Progenitor cell of endocrine pancreas (in vitro differentiated cells): ENCODE results near the gene RBFA. TPM values are rescaled to one million over a fixed set of nuclear protein-coding genes. Genes with fewer than 3 reads are reported as not detected.
"Not testable (repeated sequence)": the region's sequence is repeated elsewhere in the genome, so short reads cannot be mapped to it uniquely, and the experiment has no call there.

Experiments
- DNase-seq: peaks from one replicate; pipeline ENCODE4 v3.0.0; 2021; ENCODE audit warnings: low spot score; ENCODE audit not compliant: unreplicated experiment
- H3K27ac Mint-ChIP-seq: 2 replicates; pipeline ENCODE4 v1.8.0; 2021; ENCODE audit warnings: mild to moderate bottlenecking, moderate library complexity, mixed read lengths
- H3K27me3 Mint-ChIP-seq: 2 replicates; pipeline ENCODE4 v1.8.0; 2021; ENCODE audit warnings: mixed read lengths
- H3K36me3 Mint-ChIP-seq: 2 replicates; pipeline ENCODE4 v1.8.0; 2022; ENCODE audit warnings: mixed read lengths; ENCODE audit not compliant: insufficient read depth
- H3K4me1 Mint-ChIP-seq: 2 replicates; pipeline ENCODE4 v1.8.0; 2021; ENCODE audit warnings: low read depth, mixed read lengths
- H3K4me3 Mint-ChIP-seq: 2 replicates; pipeline ENCODE4 v1.8.0; 2021; ENCODE audit warnings: low read depth, mild to moderate bottlenecking, moderate library complexity, mixed read lengths
- H3K9me3 Mint-ChIP-seq: 2 replicates; pipeline ENCODE4 v1.8.0; 2021; ENCODE audit warnings: low read depth, mixed read lengths
- total RNA-seq: library from RNA; stranded (reverse); gene quantifications from 2 replicates; pipeline ENCODE4 v1.2.1, GENCODE V29; 2021
- TF ChIP-seq, protein P1 (sequence below): fragments of 200-600 bp; sonication (generic); IDR thresholded peaks from one replicate; pipeline ENCODE4 v1.5.0; 2021; ENCODE audit warnings: antibody characterized with exemption, mild to moderate bottlenecking; ENCODE audit not compliant: unreplicated experiment

RBFA gene
- total RNA-seq, 1 donor from 2014 or later: 34.2 TPM

DNA sequence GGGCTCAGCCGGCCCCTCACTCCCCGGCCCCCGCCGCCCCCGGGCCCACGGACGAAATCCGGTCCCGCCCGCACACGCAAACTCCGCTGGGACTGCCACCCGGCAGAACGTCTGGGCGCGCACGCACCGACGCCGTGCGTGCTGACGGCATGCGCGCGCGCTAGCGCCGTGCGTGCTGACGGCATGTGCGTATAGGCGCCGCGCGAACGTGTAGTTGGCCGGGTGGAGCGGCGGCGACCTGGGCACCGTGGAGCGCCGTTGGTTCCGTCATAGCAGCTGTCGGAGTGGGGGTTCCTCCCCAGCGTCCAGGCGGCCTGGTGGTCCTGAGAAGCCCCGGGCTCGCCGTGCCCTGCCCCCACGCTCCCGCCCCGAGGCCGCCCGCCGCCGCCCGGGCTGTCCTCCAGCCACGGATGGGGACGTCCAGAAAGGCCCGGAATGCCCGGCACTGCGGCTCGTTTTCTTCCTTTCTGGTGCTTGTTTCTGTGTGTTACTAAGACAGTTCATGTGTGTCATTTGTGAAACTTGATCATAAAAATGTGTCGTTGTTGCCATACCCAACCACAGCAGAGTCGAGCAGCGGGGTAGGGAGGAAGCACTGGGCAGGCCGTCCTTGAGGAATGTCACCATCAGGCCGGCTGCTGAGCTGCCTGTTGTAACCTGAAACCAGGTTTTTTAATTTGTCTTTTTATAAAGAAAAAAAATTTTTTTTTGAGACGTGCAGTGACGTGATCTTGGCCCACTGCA lies 45.6 kb upstream of the RBFA start, which contains the start of gene TXNL4A:
TSS of gene TXNL4A (minus strand) at position 113 of the 744 bp plus-strand sequence. CDS start 171 bp downstream, outside the sequence.
- Mint-ChIP-seq H3K27me3 (no peaks in the 10 kb centered on the region), H3K27ac (peak within 1 kb of the TSS; percentile 99)
- peak; percentile 50 for DNase-seq

DNA sequence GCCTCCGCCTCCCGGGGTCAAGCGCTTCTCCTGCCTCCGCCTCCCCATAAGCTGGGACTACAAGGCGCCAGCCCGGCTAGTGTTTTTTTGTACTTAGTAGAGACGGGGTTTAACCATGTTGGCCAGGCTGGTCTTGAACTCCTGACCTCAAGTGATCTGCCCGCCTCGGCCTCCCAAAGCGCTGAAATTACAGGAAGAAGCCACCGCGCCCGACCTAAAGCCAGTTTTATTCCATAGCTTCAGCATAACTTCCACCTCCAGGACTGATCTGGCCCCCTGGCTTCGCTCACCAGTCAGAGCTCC lies 45.1 kb upstream of the RBFA start:
- Mint-ChIP-seq H3K9me3 (no peaks in the 10 kb centered on the region), H3K36me3 (peaks cover 3% of the 10 kb centered on the region), H3K27me3 (no peaks in the 10 kb centered on the region), H3K4me3 (peak overlapping the region; percentile 98), H3K27ac (peak overlapping the region; percentile 99), H3K4me1 (peaks cover 16% of the 10 kb centered on the region)
- TF ChIP-seq, protein P1, sequence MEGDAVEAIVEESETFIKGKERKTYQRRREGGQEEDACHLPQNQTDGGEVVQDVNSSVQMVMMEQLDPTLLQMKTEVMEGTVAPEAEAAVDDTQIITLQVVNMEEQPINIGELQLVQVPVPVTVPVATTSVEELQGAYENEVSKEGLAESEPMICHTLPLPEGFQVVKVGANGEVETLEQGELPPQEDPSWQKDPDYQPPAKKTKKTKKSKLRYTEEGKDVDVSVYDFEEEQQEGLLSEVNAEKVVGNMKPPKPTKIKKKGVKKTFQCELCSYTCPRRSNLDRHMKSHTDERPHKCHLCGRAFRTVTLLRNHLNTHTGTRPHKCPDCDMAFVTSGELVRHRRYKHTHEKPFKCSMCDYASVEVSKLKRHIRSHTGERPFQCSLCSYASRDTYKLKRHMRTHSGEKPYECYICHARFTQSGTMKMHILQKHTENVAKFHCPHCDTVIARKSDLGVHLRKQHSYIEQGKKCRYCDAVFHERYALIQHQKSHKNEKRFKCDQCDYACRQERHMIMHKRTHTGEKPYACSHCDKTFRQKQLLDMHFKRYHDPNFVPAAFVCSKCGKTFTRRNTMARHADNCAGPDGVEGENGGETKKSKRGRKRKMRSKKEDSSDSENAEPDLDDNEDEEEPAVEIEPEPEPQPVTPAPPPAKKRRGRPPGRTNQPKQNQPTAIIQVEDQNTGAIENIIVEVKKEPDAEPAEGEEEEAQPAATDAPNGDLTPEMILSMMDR: no peak
- DNase-seq: no peak

More for the DNA sequence above, 45.6 kb upstream of the RBFA start, which contains the start of gene TXNL4A:
- Mint-ChIP-seq H3K9me3 (no peaks in the 10 kb centered on the region), H3K4me3 (peak within 1 kb of the TSS; percentile 98), H3K4me1 (peaks cover 16% of the 10 kb centered on the region), H3K36me3 (peaks cover 3% of the 10 kb centered on the region)
- TF ChIP-seq, protein P1: no peak

DNA sequence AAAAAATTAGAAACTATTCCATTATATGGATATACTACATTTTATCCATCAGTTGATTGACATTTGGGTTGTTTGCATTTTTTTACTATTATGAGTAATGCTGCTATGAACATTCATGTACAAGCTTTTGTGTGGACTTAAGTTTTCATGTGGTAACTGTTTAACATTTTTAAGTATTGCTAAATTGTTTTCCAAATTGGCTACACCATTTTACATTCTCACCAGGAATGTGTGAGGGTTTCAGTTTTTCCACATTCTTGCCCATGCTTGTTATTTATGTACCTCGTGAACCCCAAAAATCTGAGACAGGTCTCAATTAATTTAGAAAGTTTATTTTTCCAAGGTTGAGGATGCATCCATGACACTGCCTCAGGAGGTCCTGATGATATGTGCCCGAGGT lies 42.7 kb upstream of the RBFA start:
- TF ChIP-seq, protein P1: no peak

DNA sequence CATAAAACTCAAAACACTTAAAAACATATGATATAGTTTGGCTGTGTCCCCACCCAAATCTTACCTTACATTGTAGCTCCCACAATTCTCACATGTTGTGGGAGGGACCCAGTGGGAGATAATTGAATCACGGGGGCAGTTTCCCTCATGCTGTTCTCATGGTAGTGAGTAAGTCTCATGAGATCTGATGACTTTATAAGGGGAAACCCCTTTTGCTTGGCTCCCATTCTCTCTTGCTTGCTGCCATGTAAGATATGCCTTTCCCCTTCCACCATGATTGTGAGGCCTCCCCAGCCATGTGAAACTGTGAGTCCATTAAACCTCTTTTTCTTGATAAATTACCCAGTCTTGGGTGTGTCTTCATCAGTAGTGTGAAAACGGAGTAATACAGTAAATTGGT lies 34.5 kb upstream of the RBFA start:
- H3K27me3 Mint-ChIP-seq, H3K27ac Mint-ChIP-seq, DNase-seq, H3K4me3 Mint-ChIP-seq, H3K36me3 Mint-ChIP-seq, H3K4me1 Mint-ChIP-seq: not testable (repeated sequence)
- peaks cover 13% of the 10 kb centered on the region for H3K9me3 Mint-ChIP-seq

More for the DNA sequence above, 42.7 kb upstream of the RBFA start:
- no peaks in the 10 kb centered on the region for H3K36me3 Mint-ChIP-seq
- no peak for DNase-seq
- no peak overlapping the region for H3K27ac Mint-ChIP-seq
- no peaks in the 10 kb centered on the region for H3K9me3 Mint-ChIP-seq
- H3K4me3 Mint-ChIP-seq: no peak overlapping the region
- peaks cover 12% of the 10 kb centered on the region for H3K4me1 Mint-ChIP-seq
- H3K27me3 Mint-ChIP-seq: no peaks in the 10 kb centered on the region

DNA sequence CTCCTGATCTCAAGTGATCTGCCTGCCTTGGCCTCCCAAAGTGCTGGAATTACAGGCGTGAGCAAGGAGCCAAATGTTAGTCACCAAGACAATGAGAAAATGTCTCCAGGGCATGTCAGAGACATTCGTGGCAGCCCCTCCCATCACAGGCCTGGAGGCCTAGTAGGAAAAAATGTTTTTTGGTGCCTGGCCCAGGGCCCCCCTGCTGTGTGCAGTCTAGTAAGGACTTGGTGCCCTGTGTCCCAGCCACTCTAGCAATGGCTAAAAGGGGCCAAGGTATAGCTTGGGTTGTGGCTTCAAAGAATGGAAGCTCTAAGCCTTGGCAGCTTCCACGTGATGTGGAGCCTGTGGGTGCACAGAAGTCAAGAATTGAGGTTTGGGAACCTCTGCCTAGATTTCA lies 33.4 kb upstream of the RBFA start:
- Mint-ChIP-seq H3K27me3 (no peaks in the 10 kb centered on the region), H3K4me1 (no peaks in the 10 kb centered on the region)

More for the DNA sequence above, 33.4 kb upstream of the RBFA start:
- TF ChIP-seq, protein P1: no peak
- Mint-ChIP-seq H3K27ac (no peak overlapping the region), H3K4me3 (no peak overlapping the region), H3K36me3 (peaks cover 7% of the 10 kb centered on the region), H3K9me3 (peaks cover 13% of the 10 kb centered on the region)
- no peak for DNase-seq
